Muscle layer of colon (tissue), 2 donors: Measurements from ENCODE around the gene ZMYM5.
"Not testable (repeated sequence)": the region's sequence is repeated elsewhere in the genome, so short reads cannot be mapped to it uniquely, and the experiment has no call there.

ENCODE experiments used
- H3K27ac ChIP-seq: one replicate; pipeline ENCODE4 v1.7.0; 2013; ENCODE audit warnings: low read depth, mild to moderate bottlenecking, low read length, moderate library complexity
- H3K27me3 ChIP-seq, 2 donors: one replicate each; pipeline ENCODE4 v1.7.0; 2013; ENCODE audit warnings: low read length in 2 of 2, mild to moderate bottlenecking in 2 of 2; ENCODE audit not compliant: insufficient read depth in 2 of 2, control insufficient read depth in 1 of 2
- H3K36me3 ChIP-seq: one replicate; pipeline ENCODE4 v1.7.0; 2013; ENCODE audit warnings: mild to moderate bottlenecking, low read length; ENCODE audit not compliant: insufficient read depth
- H3K4me1 ChIP-seq: one replicate; pipeline ENCODE4 v1.7.0; 2013; ENCODE audit warnings: mild to moderate bottlenecking, low read length; ENCODE audit not compliant: insufficient read depth
- H3K4me3 ChIP-seq, 2 donors: one replicate each; pipeline ENCODE4 v1.7.0; 2013; ENCODE audit warnings: low read length in 2 of 2, low read depth in 1 of 2, mild to moderate bottlenecking in 1 of 2, moderate library complexity in 1 of 2
- H3K9ac ChIP-seq: one replicate; pipeline ENCODE4 v1.7.0; 2013; ENCODE audit warnings: low read length
- H3K9me3 ChIP-seq: one replicate; pipeline ENCODE4 v1.7.0; 2013; ENCODE audit warnings: mild to moderate bottlenecking, low read length
- donor health status: abdominal sarcoma.
- donor health status: Adenocarcinoma of cecum.

ZMYM5 gene

GRCh38 chr13:19817510-19818158 is 45.8 kb downstream of the ZMYM5 start:
- no peaks in the 10 kb centered on the region for H3K27me3 ChIP-seq
- H3K9ac ChIP-seq, result no peak overlapping the region
- H3K27ac ChIP-seq, result no peak overlapping the region
- H3K9me3 ChIP-seq, result no peaks in the 10 kb centered on the region
- H3K4me3 ChIP-seq, result no peak overlapping the region
- peaks cover 14% of the 10 kb centered on the region for H3K36me3 ChIP-seq
- H3K4me1 ChIP-seq, result no peaks in the 10 kb centered on the region

- no peak overlapping the region for H3K27ac ChIP-seq
- H3K4me3 ChIP-seq, result no peak overlapping the region
- H3K9ac ChIP-seq, result no peak overlapping the region
- H3K36me3 ChIP-seq, result peaks cover 14% of the 10 kb centered on the region
- no peaks in the 10 kb centered on the region for H3K27me3 ChIP-seq
- no peaks in the 10 kb centered on the region for H3K9me3 ChIP-seq
- H3K4me1 ChIP-seq, result no peaks in the 10 kb centered on the region
These were observed 46.3 kb downstream of the ZMYM5 start for GRCh38 chr13:19817106-19817505.

- not testable (repeated sequence) for H3K27ac ChIP-seq, H3K9me3 ChIP-seq, H3K4me1 ChIP-seq, H3K4me3 ChIP-seq, H3K36me3 ChIP-seq, H3K27me3 ChIP-seq, H3K9ac ChIP-seq
These were observed 47.6 kb downstream of the ZMYM5 start for GRCh38 chr13:19815842-19816241.

GRCh38 chr13:19810996-19811881 is 52.2 kb downstream of the ZMYM5 start:
- no peaks in the 10 kb centered on the region for H3K27me3 ChIP-seq
- no peaks in the 10 kb centered on the region for H3K9me3 ChIP-seq
- H3K36me3 ChIP-seq, result no peaks in the 10 kb centered on the region
- H3K4me3 ChIP-seq, result no peak overlapping the region
- H3K4me1 ChIP-seq, result no peaks in the 10 kb centered on the region
- no peak overlapping the region for H3K27ac ChIP-seq
- no peak overlapping the region for H3K9ac ChIP-seq

- Histone ChIP-seq H3K9me3 (no peaks in the 10 kb centered on the region), H3K27me3 (no peaks in the 10 kb centered on the region), H3K27ac (no peak overlapping the region), H3K36me3 (no peaks in the 10 kb centered on the region), H3K4me1 (no peaks in the 10 kb centered on the region), H3K4me3 (no peak overlapping the region), H3K9ac (no peak overlapping the region)
These were observed 53.3 kb downstream of the ZMYM5 start for GRCh38 chr13:19810151-19810550.

- H3K9me3 ChIP-seq, result no peaks in the 10 kb centered on the region
- no peaks in the 10 kb centered on the region for H3K27me3 ChIP-seq
- no peaks in the 10 kb centered on the region for H3K4me1 ChIP-seq
- no peaks in the 10 kb centered on the region for H3K36me3 ChIP-seq
- no peak overlapping the region for H3K27ac ChIP-seq
- no peak overlapping the region for H3K9ac ChIP-seq
- no peak overlapping the region for H3K4me3 ChIP-seq
These were observed 57.7 kb downstream of the ZMYM5 start for GRCh38 chr13:19805765-19806164.

- no peaks in the 10 kb centered on the region for H3K36me3 ChIP-seq
- no peaks in the 10 kb centered on the region for H3K4me1 ChIP-seq
- H3K9me3 ChIP-seq, result no peaks in the 10 kb centered on the region
- no peak overlapping the region for H3K27ac ChIP-seq
- no peak overlapping the region for H3K9ac ChIP-seq
- no peak overlapping the region for H3K4me3 ChIP-seq
- no peaks in the 10 kb centered on the region for H3K27me3 ChIP-seq
These were observed 67.5 kb downstream of the ZMYM5 start for GRCh38 chr13:19795956-19796355.

- no peak overlapping the region for H3K9ac ChIP-seq
- H3K4me1 ChIP-seq, result no peaks in the 10 kb centered on the region
- no peaks in the 10 kb centered on the region for H3K36me3 ChIP-seq
- no peak overlapping the region for H3K27ac ChIP-seq
- no peak overlapping the region for H3K4me3 ChIP-seq
- no peaks in the 10 kb centered on the region for H3K9me3 ChIP-seq
- H3K27me3 ChIP-seq, result no peaks in the 10 kb centered on the region
These were observed 68.8 kb downstream of the ZMYM5 start for GRCh38 chr13:19794631-19795030.

GRCh38 chr13:19791953-19792537 is 71.4 kb downstream of the ZMYM5 start:
- no peaks in the 10 kb centered on the region for H3K27me3 ChIP-seq
- H3K9ac ChIP-seq, result no peak overlapping the region
- H3K9me3 ChIP-seq, result no peaks in the 10 kb centered on the region
- H3K4me1 ChIP-seq, result no peaks in the 10 kb centered on the region
- no peak overlapping the region for H3K4me3 ChIP-seq
- H3K27ac ChIP-seq, result no peak overlapping the region
- no peaks in the 10 kb centered on the region for H3K36me3 ChIP-seq

- not testable (repeated sequence) for H3K36me3 ChIP-seq, H3K9me3 ChIP-seq, H3K27me3 ChIP-seq, H3K4me1 ChIP-seq
- Histone ChIP-seq H3K4me3 (peak within 1 kb of the TSS; percentile 73 to 94), H3K9ac (peak within 1 kb of the TSS; percentile 93), H3K27ac (peak within 1 kb of the TSS; percentile 94)
These were observed 80.4 kb downstream of the ZMYM5 start, which contains the start of gene PSPC1 for GRCh38 chr13:19782727-19783682. Gene PSPC1 (minus strand): TSS chr13:19782945. CDS start chr13:19782757, 188 bp downstream.
